H1 (cell line): ENCODE data around the gene UTP14A. TPM values are rescaled to one million over a fixed set of nuclear protein-coding genes. Genes with fewer than 3 reads are reported as not detected.

Experiments used
- CTCF ChIA-PET: fragments of 300-600 bp; sonication (Branson Sonifier 250); formaldehyde crosslinking; loops from one replicate; lab custom pipeline; 2021; ENCODE audit not compliant: partially characterized antibody; lab: Charles Lee
- POLR2A ChIA-PET: fragments of 300-600 bp; sonication (Branson Sonifier 250); formaldehyde crosslinking; loops from one replicate; lab custom pipeline; 2021; ENCODE audit warnings: inconsistent platforms; ENCODE audit not compliant: partially characterized antibody; lab: Charles Lee
- DNase-seq, 2 experiments: peaks; one replicate each; pipeline versions ENCODE4 v3.0.0 to v3.0.0-alpha.2; 2010 to 2022; ENCODE audit warnings: low spot score in 2 of 2, low read depth in 1 of 2, mixed read lengths in 1 of 2
- FAIRE-seq: peaks from 2 replicates; lab custom pipeline; 2011; peaks lifted over from hg19 to GRCh38; lab: Jason Lieb, UNC
- H2AFZ ChIP-seq: 2 replicates; pipeline ENCODE4 v1.8.1; 2012; ENCODE audit warnings: low read length, inconsistent platforms
- H2AK5ac ChIP-seq: 2 replicates; pipeline ENCODE4 v1.6.1; 2013; ENCODE audit warnings: low read depth, low read length
- H2BK120ac ChIP-seq: replicated peaks from 2 replicates; pipeline ENCODE3; 2013; ENCODE audit warnings: low read depth, low read length, inconsistent platforms
- H2BK12ac ChIP-seq: 2 replicates; pipeline ENCODE4 v1.6.1; 2013; ENCODE audit warnings: low read depth, low read length
- H2BK15ac ChIP-seq: 2 replicates; pipeline ENCODE4 v1.6.1; 2013; ENCODE audit warnings: low read length
- H2BK20ac ChIP-seq: 2 replicates; pipeline ENCODE4 v1.6.1; 2013; ENCODE audit warnings: low read length
- H2BK5ac ChIP-seq: 2 replicates; pipeline ENCODE4 v1.6.1; 2013; ENCODE audit warnings: low read depth, low read length
- H3K14ac ChIP-seq: 2 replicates; pipeline ENCODE4 v1.6.1; 2013; ENCODE audit warnings: inconsistent platforms; ENCODE audit not compliant: insufficient read length
- H3K18ac ChIP-seq: 2 replicates; pipeline ENCODE4 v1.6.1; 2013; ENCODE audit warnings: low read length; ENCODE audit errors: extremely low read depth
- H3K23ac ChIP-seq: 2 replicates; pipeline ENCODE4 v1.6.1; 2013; ENCODE audit warnings: inconsistent platforms; ENCODE audit not compliant: insufficient read length
- H3K23me2 ChIP-seq: 2 replicates; pipeline ENCODE4 v1.6.1; 2013; ENCODE audit warnings: low read depth, low read length
- H3K27ac ChIP-seq: 2 replicates; pipeline ENCODE4 v1.6.1; 2011; ENCODE audit warnings: low read depth, low read length, inconsistent platforms
- H3K27me3 ChIP-seq, 4 experiments: replicated peaks in 1 of 4; 1 replicate in 1 of 4; 2 replicates in 3 of 4; pipeline versions ENCODE4 v1.6.1 to v1.8.1; 2011 to 2013; ENCODE audit warnings: low read length in 3 of 4, mild to moderate bottlenecking in 3 of 4, inconsistent platforms in 2 of 4, mixed read lengths in 2 of 4, moderate library complexity in 1 of 4; ENCODE audit not compliant: control insufficient read depth in 3 of 4, insufficient read depth in 3 of 4; ENCODE audit errors: extremely low read depth in 1 of 4
- H3K36me3 ChIP-seq, 4 experiments: 2 replicates each; pipeline versions ENCODE4 v1.6.1 to v1.8.1; 2011 to 2013; ENCODE audit warnings: mild to moderate bottlenecking in 4 of 4, low read length in 3 of 4, moderate library complexity in 2 of 4, control low read depth in 1 of 4, inconsistent platforms in 1 of 4; ENCODE audit not compliant: insufficient read depth in 4 of 4, control insufficient read depth in 2 of 4
- H3K4ac ChIP-seq: replicated peaks from 2 replicates; pipeline ENCODE3; 2013; ENCODE audit warnings: low read length, low read depth, mixed read lengths, inconsistent platforms; ENCODE audit not compliant: insufficient read length
- H3K4me1 ChIP-seq, 4 experiments: replicated peaks in 1 of 4; 1 replicate in 1 of 4; 2 replicates in 3 of 4; pipeline versions ENCODE4 v1.6.1 to v1.8.1; 2011 to 2013; ENCODE audit warnings: low read length in 3 of 4, inconsistent platforms in 2 of 4, mixed read lengths in 1 of 4; ENCODE audit not compliant: insufficient read depth in 4 of 4, control insufficient read depth in 3 of 4
- H3K4me2 ChIP-seq, 2 experiments: 2 replicates each; pipeline versions ENCODE4 v1.6.1 to v1.8.1; 2011 to 2013; ENCODE audit warnings: low read depth in 2 of 2, low read length in 2 of 2, control low read depth in 1 of 2, inconsistent platforms in 1 of 2, mild to moderate bottlenecking in 1 of 2; ENCODE audit not compliant: insufficient read depth in 1 of 2
- H3K4me3 ChIP-seq, 4 experiments: fragments of 200-600, 300-600 bp in 1 of 4; sonication (generic), shearing (Covaris generic), sonication (Bioruptor Twin) in 1 of 4; 2 replicates each; pipeline versions ENCODE4 v1.5.1 to v1.8.1; 2011 to 2016; ENCODE audit warnings: low read length in 4 of 4, low read depth in 3 of 4, control low read depth in 2 of 4, inconsistent platforms in 2 of 4, mild to moderate bottlenecking in 2 of 4, mixed read lengths in 1 of 4, moderate library complexity in 1 of 4; ENCODE audit not compliant: insufficient read depth in 2 of 4; ENCODE audit errors: extremely low read depth in 1 of 4
- H3K56ac ChIP-seq: replicated peaks from 2 replicates; pipeline ENCODE3; 2013; ENCODE audit warnings: low read depth, mild to moderate bottlenecking, mixed read lengths, low read length, inconsistent platforms; ENCODE audit not compliant: insufficient read length
- H3K79me1 ChIP-seq: 2 replicates; pipeline ENCODE4 v1.6.1; 2013; ENCODE audit warnings: low read depth, low read length, control low read depth
- H3K79me2 ChIP-seq, 2 experiments: 2 replicates each; pipeline versions ENCODE4 v1.6.1 to v1.8.1; 2012 to 2013; ENCODE audit warnings: low read length in 2 of 2, mild to moderate bottlenecking in 2 of 2, inconsistent platforms in 1 of 2; ENCODE audit not compliant: insufficient read depth in 2 of 2, control insufficient read depth in 1 of 2
- H3K9ac ChIP-seq, 4 experiments: replicated peaks in 1 of 4; 1 replicate in 1 of 4; 2 replicates in 3 of 4; pipeline versions ENCODE4 v1.6.1 to v1.8.1; 2011 to 2013; ENCODE audit warnings: low read depth in 3 of 4, low read length in 3 of 4, control low read depth in 2 of 4, mild to moderate bottlenecking in 2 of 4, moderate library complexity in 2 of 4, inconsistent platforms in 1 of 4; ENCODE audit errors: extremely low read depth in 1 of 4
- H3K9me3 ChIP-seq, 2 experiments: 2 replicates each; pipeline versions ENCODE4 v1.6.1 to v1.8.1; 2012 to 2013; ENCODE audit warnings: mild to moderate bottlenecking in 2 of 2, moderate library complexity in 2 of 2, control low read depth in 1 of 2, inconsistent platforms in 1 of 2, low read depth in 1 of 2, low read length in 1 of 2, mixed read lengths in 1 of 2; ENCODE audit not compliant: insufficient read depth in 2 of 2
- H4K20me1 ChIP-seq, 2 experiments: replicated peaks in 1 of 2; 2 replicates each; pipeline versions ENCODE3 to v1.8.1; 2011 to 2013; ENCODE audit warnings: inconsistent platforms in 2 of 2, low read length in 2 of 2, mild to moderate bottlenecking in 1 of 2; ENCODE audit not compliant: insufficient read depth in 2 of 2, control insufficient read depth in 1 of 2
- H4K5ac ChIP-seq: 2 replicates; pipeline ENCODE4 v1.6.1; 2013; ENCODE audit warnings: low read length, low read depth, mixed read lengths, inconsistent platforms; ENCODE audit not compliant: insufficient read length
- H4K8ac ChIP-seq: 2 replicates; pipeline ENCODE4 v1.8.0; 2013; ENCODE audit warnings: mild to moderate bottlenecking, moderate library complexity, low read length, inconsistent platforms; ENCODE audit not compliant: insufficient read depth; ENCODE audit errors: extremely low read depth
- H4K91ac ChIP-seq: replicated peaks from 2 replicates; pipeline ENCODE3; 2013; ENCODE audit warnings: low read length, mixed read lengths, inconsistent platforms; ENCODE audit not compliant: insufficient read length
- RAD21 ChIP-seq, 2 experiments: IDR thresholded peaks in 1 of 2; conservative IDR thresholded peaks in 1 of 2; 2 replicates each; pipeline ENCODE4 v1.6.1; 2011; ENCODE audit warnings: low read depth in 2 of 2, low read length in 2 of 2, improper control_type of control experiment in 1 of 2, inconsistent platforms in 1 of 2, mild to moderate bottlenecking in 1 of 2, moderate library complexity in 1 of 2
- SP4 ChIP-seq: IDR thresholded peaks from 2 replicates; pipeline ENCODE4 v1.6.1; 2012; ENCODE audit warnings: low read length, inconsistent platforms
- WGBS, 2 experiments: shearing (Covaris generic) in 1 of 2; methylation state at CpG; one replicate each; pipeline versions ENCODE4 v1.1.6 to v1.1.7; 2013 to 2015; ENCODE audit warnings: low lambda C conversion rate in 2 of 2, mixed read lengths in 2 of 2, inconsistent platforms in 1 of 2, low coverage in 1 of 2, missing lambda C conversion rate in 1 of 2; ENCODE audit not compliant: insufficient replicate concordance in 2 of 2, insufficient coverage in 1 of 2, insufficient read length in 1 of 2; ENCODE audit errors: extremely low coverage in 1 of 2, missing lambda C conversion rate in 1 of 2; 5-methylcytosine and 5-hydroxymethylcytosine counted together
- polyA plus RNA-seq, 7 experiments: library from polyadenylated mRNA; depleted of rRNA in 3 of 7; stranded (reverse) in 5 of 7; unstranded in 2 of 7; fragments of >200 nt in 5 of 7; fragments of 200-250 nt in 2 of 7; gene quantifications; 1 replicate in 5 of 7; 2 replicates in 1 of 7; 4 replicates in 1 of 7; pipeline versions ENCODE4 v1.2.1 to v1.2.3, GENCODE V29; 2011 to 2013; ENCODE audit warnings: missing spikeins in 2 of 7, mixed read lengths in 2 of 7
- total RNA-seq: library from RNA; stranded (reverse); fragmentation: NEBNext Ultra II Directional; extraction: Animal tissue kit (Norgen Biotek cat#: 25700); gene quantifications from 2 replicates; pipeline ENCODE4 v1.2.1, GENCODE V29; 2021
- TF ChIP-seq, protein P1 (sequence below), 3 experiments: IDR thresholded peaks; 1 replicate in 2 of 3; 2 replicates in 1 of 3; pipeline versions ENCODE4 v1.5.1 to v1.6.1; 2011; ENCODE audit warnings: low read length in 3 of 3, mild to moderate bottlenecking in 3 of 3, inconsistent platforms in 2 of 3, low read depth in 1 of 3, moderate library complexity in 1 of 3; ENCODE audit not compliant: insufficient read depth in 1 of 3; ENCODE audit errors: control extremely low read depth in 1 of 3

The UTP14A gene
- total and polyA plus RNA-seq, 2 of the 8 experiments (the other 6 are each of a cell fraction or from before 2014, with no cell fraction given) = 4.5 to 24.0 TPM

DNA sequence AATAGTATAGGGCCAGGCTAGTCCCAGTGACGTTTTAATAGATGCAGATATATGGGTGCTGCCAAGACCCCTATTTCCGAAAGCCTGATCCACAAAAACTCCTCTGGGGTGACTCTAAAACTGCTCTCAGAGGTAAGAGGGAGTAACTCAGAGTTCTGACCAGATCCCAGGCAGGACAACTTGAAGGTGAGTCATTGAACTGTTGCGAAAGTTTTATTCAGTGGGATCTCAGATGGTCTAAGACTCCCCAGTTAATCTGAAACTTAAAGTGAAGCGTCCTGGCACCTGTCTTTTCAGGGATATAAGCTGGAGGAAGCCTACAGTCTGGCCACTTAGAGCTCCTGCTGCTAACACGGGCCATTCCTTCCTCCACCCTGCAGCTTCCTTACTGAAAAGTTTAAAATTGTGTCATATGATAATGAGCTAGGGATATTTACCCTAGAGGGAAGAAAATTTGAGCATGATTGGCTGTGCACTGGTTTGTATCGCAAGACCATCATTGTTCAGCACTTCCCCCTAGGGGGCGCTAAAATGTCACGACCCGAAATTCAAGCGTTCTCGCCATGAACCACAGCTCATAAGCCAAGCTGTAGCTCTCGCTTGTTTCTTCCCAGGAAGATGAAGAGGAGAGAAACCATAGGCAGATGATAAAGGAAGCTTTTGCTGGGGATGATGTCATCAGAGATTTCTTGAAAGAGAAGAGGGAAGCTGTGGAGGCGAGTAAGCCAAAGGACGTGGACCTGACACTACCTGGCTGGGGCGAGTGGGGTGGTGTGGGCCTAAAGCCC is 19.5 kb downstream of the UTP14A start:
- Histone ChIP-seq H3K27ac (no peak overlapping the region), H2BK12ac (no peak overlapping the region), H3K36me3 (peaks cover 12 to 46% (median 35%) of the 10 kb centered on the region in 4 experiments), H2BK120ac (no peak overlapping the region), H3K79me2 (no peaks in the 10 kb centered on the region), H3K4ac (no peak overlapping the region), H2BK15ac (no peak overlapping the region), H3K23me2 (no peaks in the 10 kb centered on the region), H3K4me1 (no peaks in the 10 kb centered on the region), H3K79me1 (no peaks in the 10 kb centered on the region), H4K8ac (no peak overlapping the region), H3K9ac (no peak overlapping the region), H3K27me3 (no peaks in the 10 kb centered on the region), H3K4me3 (no peak overlapping the region), H2AFZ (no peak overlapping the region), H4K91ac (no peak overlapping the region), H4K5ac (no peak overlapping the region), H3K23ac (no peak overlapping the region), H3K9me3 (no peaks in the 10 kb centered on the region), H2AK5ac (no peak overlapping the region), H3K4me2 (no peak overlapping the region), H3K14ac (no peak overlapping the region), H3K18ac (no peak overlapping the region), H3K56ac (no peak overlapping the region), H2BK5ac (no peak overlapping the region), H4K20me1 (no peaks in the 10 kb centered on the region), H2BK20ac (no peak overlapping the region)
- TF ChIP-seq SP4 (no peak), RAD21 (IDR thresholded peaks at IDR 0.05 in 1 of 2, conservative IDR thresholded peaks at IDR 0.05 in 1 of 2; ENCODE audit: low read depth in 2 of 2, low read length in 2 of 2) (peak; percentile 72 to 76)
- TF ChIP-seq, protein P1, sequence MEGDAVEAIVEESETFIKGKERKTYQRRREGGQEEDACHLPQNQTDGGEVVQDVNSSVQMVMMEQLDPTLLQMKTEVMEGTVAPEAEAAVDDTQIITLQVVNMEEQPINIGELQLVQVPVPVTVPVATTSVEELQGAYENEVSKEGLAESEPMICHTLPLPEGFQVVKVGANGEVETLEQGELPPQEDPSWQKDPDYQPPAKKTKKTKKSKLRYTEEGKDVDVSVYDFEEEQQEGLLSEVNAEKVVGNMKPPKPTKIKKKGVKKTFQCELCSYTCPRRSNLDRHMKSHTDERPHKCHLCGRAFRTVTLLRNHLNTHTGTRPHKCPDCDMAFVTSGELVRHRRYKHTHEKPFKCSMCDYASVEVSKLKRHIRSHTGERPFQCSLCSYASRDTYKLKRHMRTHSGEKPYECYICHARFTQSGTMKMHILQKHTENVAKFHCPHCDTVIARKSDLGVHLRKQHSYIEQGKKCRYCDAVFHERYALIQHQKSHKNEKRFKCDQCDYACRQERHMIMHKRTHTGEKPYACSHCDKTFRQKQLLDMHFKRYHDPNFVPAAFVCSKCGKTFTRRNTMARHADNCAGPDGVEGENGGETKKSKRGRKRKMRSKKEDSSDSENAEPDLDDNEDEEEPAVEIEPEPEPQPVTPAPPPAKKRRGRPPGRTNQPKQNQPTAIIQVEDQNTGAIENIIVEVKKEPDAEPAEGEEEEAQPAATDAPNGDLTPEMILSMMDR (IDR thresholded peaks at IDR 0.05; ENCODE audit: control extremely low read depth in 1 of 3, insufficient read depth in 1 of 3, low read depth in 1 of 3, low read length in 3 of 3) = peak; percentile 48 to 64 (median 62)
- WGBS, 2 experiments = 61% methylated on average over 7 of the region's 15 CpGs; no CpG with 5 or more reads in 1 of the 2 experiments
- ChIA-PET CTCF (interaction anchor here (0.6 to 2.1 kb wide), 36 partner anchors 10 to 337 kb away, joined by 3 to 12 read pairs (median 3); partner anchors contain the start of genes RAB33A and UTP14A), POLR2A (interaction anchor here (0.8 to 2.4 kb wide), 5 partner anchors 9 to 134 kb away, joined by 3 to 11 read pairs (median 4); partner anchors contain the start of gene UTP14A)
- no peak for FAIRE-seq
- peak; percentile 23 to 71 for DNase-seq
